Heart right ventricle (tissue), 16 donors: Measurements from ENCODE around the gene FAM83G. TPM values are rescaled to one million over a fixed set of nuclear protein-coding genes. Genes with fewer than 3 reads are reported as not detected.

Experiments used
- ATAC-seq, 8 donors: fragments of 200-7000 bp; cut with Tn5 transposase; one replicate each; pipeline ENCODE4 v1.9.1; 2020; ENCODE audit warnings: mild to moderate bottlenecking in 8 of 8, moderate library complexity in 8 of 8, moderate number of reproducible peaks in 1 of 8
- DNase-seq, 2 donors: peaks; one replicate each; pipeline ENCODE4 v3.0.0-alpha.2; 2020
- H3K27ac ChIP-seq, 10 donors: fragments of 200-600 bp; sonication (generic) in 2 of 10; one replicate each; pipeline versions ENCODE4 v1.5.0 to v1.8.0; 2020 to 2022; ENCODE audit warnings: mild to moderate bottlenecking in 3 of 10
- H3K27me3 ChIP-seq, 7 donors: fragments of 200-600 bp; one replicate each; pipeline ENCODE4 v1.8.0; 2021 to 2022; ENCODE audit warnings: mild to moderate bottlenecking in 2 of 7
- H3K36me3 ChIP-seq, 9 donors: fragments of 200-600 bp; sonication (generic) in 1 of 9; one replicate each; pipeline versions ENCODE4 v1.5.0 to v1.8.0; 2020 to 2022; ENCODE audit warnings: mild to moderate bottlenecking in 2 of 9
- H3K4me1 ChIP-seq, 9 donors: fragments of 200-600 bp; sonication (generic) in 1 of 9; one replicate each; pipeline versions ENCODE4 v1.5.0 to v1.8.0; 2020 to 2022; ENCODE audit warnings: mild to moderate bottlenecking in 4 of 9
- H3K4me3 ChIP-seq, 10 donors: fragments of 200-600 bp; sonication (generic) in 2 of 10; one replicate each; pipeline versions ENCODE4 v1.5.0 to v1.8.0; 2020 to 2022; ENCODE audit warnings: mild to moderate bottlenecking in 7 of 10, moderate library complexity in 2 of 10
- H3K9me3 ChIP-seq, 11 donors: fragments of 200-600 bp in 10 of 11; sonication (generic) in 2 of 11; one replicate each; pipeline versions ENCODE4 v1.5.0 to v1.8.0; 2013 to 2022; ENCODE audit warnings: mild to moderate bottlenecking in 2 of 11, control low read depth in 1 of 11, moderate library complexity in 1 of 11
- WGBS, 2 donors: extraction: QIAGEN DNeasy Blood & Tissue Kit; methylation state at CpG; one replicate each; pipeline ENCODE4 v1.1.7; 2013; ENCODE audit warnings: inconsistent platforms in 1 of 2; 5-methylcytosine and 5-hydroxymethylcytosine counted together
- intact Hi-C, 10 donors: fragments of 100-400 bp; cut with DNase I; formaldehyde crosslinking; loops; one replicate each; pipeline versions ENCODE4 v1.11.1 to v1.14.2; 2022
- polyA plus RNA-seq, 2 donors: library from polyadenylated mRNA; stranded (reverse); fragments of 200-250 nt; gene quantifications; one replicate each; pipeline ENCODE4 v1.2.3, GENCODE V29; 2013
- total RNA-seq, 10 donors: library from RNA; stranded (reverse); fragmentation: NEBNext Ultra II Directional in 3 of 10; extraction: Animal tissue kit (Norgen Biotek cat#: 25700) in 3 of 10; gene quantifications; one replicate each; pipeline versions ENCODE4 v1.2.1 to v1.2.4, GENCODE V29; 2021 to 2023
- TF ChIP-seq, protein P1 (sequence below), 9 donors: fragments of 200-600 bp; sonication (generic) in 2 of 9; IDR thresholded peaks; one replicate each; pipeline versions ENCODE4 v1.5.0 to v1.8.0; 2021 to 2022; ENCODE audit warnings: antibody characterized with exemption in 9 of 9, mild to moderate bottlenecking in 5 of 9, moderate library complexity in 1 of 9
- donor health status: Arrhythmogenic right ventricular cardiomyopathy.
- donor health status: ischemic (EF 13 %, LVEDD 7.1; RV severe dilation, severe dysfunction).
- donor health status: healthy with polysubstance abuse.
- donor health status: DM: no; HTN: yes; CAD: no.
- donor health status: DM: no; HTN: no; CAD: no.
- donor health status: ischemic (EF 25% LVEDD 6.9; RV normal size, moderate dysfunction).
- donor health status: ischemic (EF 25% LVEDD 5.7; RV mildly dilated, moderate dysfunction).
- donor health status: healthy.
- donor health status: DM: yes; HTN: yes; CAD: no.
- donor health status: Ischemic cardiomyopathy.
- donor health status: ischemic (EF 35%, LVEDD 5.7; RV mildly dilated, moderate dysfunction).
- donor health status: nonischemic (EF 11% LVEDD 7.7; RV severe dilation, severe dysfunction).
- donor health status: DM: yes; HTN: yes; CAD: no.
- donor health status: PGD.
- donor health status: ischemic (EF 29% LVEDD 5.4; RV normal size, mild dysfunction).
- donor health status: nonischemic (EF 23%, LVEDD 6.1; RV moderate dilation, normal function).

The FAM83G gene
- total and polyA plus RNA-seq, 12 donors, result 0.96 to 5.5 (median 1.7) TPM

DNA sequence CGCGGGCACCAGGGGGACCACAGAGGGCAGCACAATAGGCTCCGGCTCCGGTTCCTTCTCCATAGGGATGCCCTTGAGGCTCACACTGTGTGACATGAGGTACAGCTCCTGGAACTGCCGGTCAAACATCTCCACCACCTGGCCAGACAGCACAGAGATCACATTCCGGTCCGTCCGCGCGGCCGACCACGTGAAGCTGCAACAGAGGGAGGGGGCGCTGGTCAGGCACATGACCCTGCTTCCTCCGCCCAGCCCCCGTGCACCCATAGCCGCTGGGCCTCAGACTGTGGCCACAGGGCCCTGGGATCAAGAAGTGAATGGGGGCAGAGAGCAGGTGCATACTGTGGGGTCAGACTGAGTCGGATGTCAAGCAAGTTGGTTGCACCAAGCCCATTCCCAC is 25.9 kb downstream of the FAM83G start:
- ATAC-seq (no peak), DNase-seq (no peak)
- Histone ChIP-seq H3K9me3 (no peaks in the 10 kb centered on the region), H3K27ac (no peak overlapping the region), H3K4me3 (no peak overlapping the region), H3K27me3 (no peaks in the 10 kb centered on the region), H3K36me3 (peaks cover 0 to 10% (median 0%) of the 10 kb centered on the region in 9 donors), H3K4me1 (no peaks in the 10 kb centered on the region)
- intact Hi-C loops, result loop anchor here in 1 of 10 donors (10.0 kb wide), 1 partner anchor 46 kb away; no protein-coding TSS in a partner anchor
- TF ChIP-seq, protein P1, sequence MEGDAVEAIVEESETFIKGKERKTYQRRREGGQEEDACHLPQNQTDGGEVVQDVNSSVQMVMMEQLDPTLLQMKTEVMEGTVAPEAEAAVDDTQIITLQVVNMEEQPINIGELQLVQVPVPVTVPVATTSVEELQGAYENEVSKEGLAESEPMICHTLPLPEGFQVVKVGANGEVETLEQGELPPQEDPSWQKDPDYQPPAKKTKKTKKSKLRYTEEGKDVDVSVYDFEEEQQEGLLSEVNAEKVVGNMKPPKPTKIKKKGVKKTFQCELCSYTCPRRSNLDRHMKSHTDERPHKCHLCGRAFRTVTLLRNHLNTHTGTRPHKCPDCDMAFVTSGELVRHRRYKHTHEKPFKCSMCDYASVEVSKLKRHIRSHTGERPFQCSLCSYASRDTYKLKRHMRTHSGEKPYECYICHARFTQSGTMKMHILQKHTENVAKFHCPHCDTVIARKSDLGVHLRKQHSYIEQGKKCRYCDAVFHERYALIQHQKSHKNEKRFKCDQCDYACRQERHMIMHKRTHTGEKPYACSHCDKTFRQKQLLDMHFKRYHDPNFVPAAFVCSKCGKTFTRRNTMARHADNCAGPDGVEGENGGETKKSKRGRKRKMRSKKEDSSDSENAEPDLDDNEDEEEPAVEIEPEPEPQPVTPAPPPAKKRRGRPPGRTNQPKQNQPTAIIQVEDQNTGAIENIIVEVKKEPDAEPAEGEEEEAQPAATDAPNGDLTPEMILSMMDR (IDR thresholded peaks at IDR 0.05), result no peak
- 90 to 93% methylated on average over 17 of the region's 17 CpGs for WGBS, 2 donors

DNA sequence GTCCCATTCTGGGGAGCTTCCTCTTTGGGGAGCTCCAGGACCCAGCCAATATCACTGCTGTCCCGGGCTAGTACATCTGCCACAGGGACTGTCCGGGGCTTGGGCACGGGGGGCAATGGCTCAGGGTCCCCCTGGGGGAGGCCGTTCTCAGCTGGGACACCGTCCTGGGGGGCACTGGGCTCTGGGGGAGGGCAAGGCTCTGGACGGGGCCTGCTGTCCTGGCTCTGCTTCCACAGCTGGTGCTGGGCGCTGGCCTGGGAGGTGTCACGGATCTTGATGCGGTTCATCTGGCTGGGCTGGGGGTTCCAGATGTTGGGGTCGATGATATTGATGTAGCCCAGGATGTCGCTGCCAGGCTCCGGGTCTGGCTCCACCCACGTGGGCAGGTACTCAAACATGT is 26.5 kb downstream of the FAM83G start:
- Histone ChIP-seq H3K27ac (no peak overlapping the region), H3K4me3 (no peak overlapping the region), H3K9me3 (no peaks in the 10 kb centered on the region), H3K4me1 (no peaks in the 10 kb centered on the region), H3K36me3 (peaks cover 0 to 10% (median 0%) of the 10 kb centered on the region in 9 donors), H3K27me3 (no peaks in the 10 kb centered on the region)
- WGBS, 2 donors, result 94 to 95% methylated on average over 13 of the region's 13 CpGs
- intact Hi-C loops, result loop anchor here in 1 of 10 donors (10.0 kb wide), 1 partner anchor 47 kb away; no protein-coding TSS in a partner anchor
- no peak for DNase-seq
- TF ChIP-seq, protein P1 (IDR thresholded peaks at IDR 0.05), result no peak
- no peak for ATAC-seq

DNA sequence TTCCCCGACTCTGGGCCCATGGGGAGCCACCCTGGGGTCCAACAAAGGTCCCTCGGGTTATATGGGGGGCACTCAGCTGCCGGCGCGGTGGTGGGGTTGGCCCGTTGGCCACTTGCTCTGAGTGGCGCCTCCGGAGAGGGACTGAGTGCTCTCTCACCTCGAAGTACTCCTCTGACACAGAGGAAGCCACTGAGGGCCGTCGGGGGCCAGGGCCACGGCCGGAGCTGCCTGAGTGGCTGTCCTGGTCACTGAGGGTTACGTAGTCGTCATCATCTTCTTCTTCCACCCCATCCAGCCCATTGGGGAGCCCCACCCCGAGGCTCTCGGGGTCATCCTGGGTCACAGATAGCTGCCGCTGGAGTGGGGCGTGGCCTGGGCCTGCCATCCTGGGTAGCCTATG is 26.9 kb downstream of the FAM83G start:
- Histone ChIP-seq H3K36me3 (peaks cover 0 to 10% (median 0%) of the 10 kb centered on the region in 9 donors), H3K9me3 (no peaks in the 10 kb centered on the region), H3K4me1 (no peaks in the 10 kb centered on the region), H3K4me3 (no peak overlapping the region), H3K27me3 (no peaks in the 10 kb centered on the region), H3K27ac (no peak overlapping the region)
- intact Hi-C loops, result loop anchor here in 2 of 10 donors (2.0 to 10.0 kb wide), 2 partner anchors 35 to 47 kb away; no protein-coding TSS in a partner anchor
- DNase-seq (no peak), ATAC-seq (no peak)
- TF ChIP-seq, protein P1 (IDR thresholded peaks at IDR 0.05), result no peak
- WGBS, 2 donors, result 90 to 91% methylated on average over 19 of the region's 19 CpGs

DNA sequence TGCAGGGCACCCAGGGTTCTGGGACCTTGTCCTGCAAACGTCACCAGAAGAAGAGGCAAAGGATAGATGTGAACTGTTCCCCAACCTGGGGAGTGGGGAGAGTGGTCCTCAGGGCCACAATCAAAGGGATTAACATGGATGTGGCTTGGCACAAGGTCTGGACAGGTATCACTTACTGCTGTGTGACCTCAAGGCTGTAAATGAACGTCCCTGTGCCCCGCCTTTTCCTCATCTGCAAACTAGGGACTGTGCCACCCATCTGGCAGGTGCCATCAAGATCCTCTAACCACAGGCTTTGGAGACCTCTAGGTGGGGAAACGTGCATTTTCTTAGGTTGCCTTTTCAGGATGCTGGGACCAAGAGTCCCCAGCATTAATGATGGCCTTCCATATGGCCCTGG is 27.5 kb downstream of the FAM83G start:
- ATAC-seq, result no peak
- no peaks in the 10 kb centered on the region for H3K4me1 ChIP-seq
- H3K4me3 ChIP-seq, result no peak overlapping the region
- H3K27me3 ChIP-seq, result no peaks in the 10 kb centered on the region
- 83 to 85% methylated on average over 4 of the region's 4 CpGs for WGBS, 2 donors
- no peak overlapping the region for H3K27ac ChIP-seq
- TF ChIP-seq, protein P1 (IDR thresholded peaks at IDR 0.05), result no peak
- DNase-seq, result no peak
- intact Hi-C loops, result loop anchor here in 2 of 10 donors (2.0 to 10.0 kb wide), 2 partner anchors 36 to 48 kb away; no protein-coding TSS in a partner anchor
- H3K36me3 ChIP-seq, result peaks cover 0 to 10% (median 0%) of the 10 kb centered on the region in 9 donors
- no peaks in the 10 kb centered on the region for H3K9me3 ChIP-seq
